Nucleus accumbens (tissue), 56 donors: ENCODE measurements around the gene DPH7.
"Not testable (repeated sequence)": the region's sequence is repeated elsewhere in the genome, so short reads cannot be mapped to it uniquely, and the experiment has no call there.

Experiments
- DNase-seq, 56 donors: peaks; one replicate each; lab custom pipeline; 2025; lab: John Stamatoyannopoulos, UW

DPH7 gene

DNA sequence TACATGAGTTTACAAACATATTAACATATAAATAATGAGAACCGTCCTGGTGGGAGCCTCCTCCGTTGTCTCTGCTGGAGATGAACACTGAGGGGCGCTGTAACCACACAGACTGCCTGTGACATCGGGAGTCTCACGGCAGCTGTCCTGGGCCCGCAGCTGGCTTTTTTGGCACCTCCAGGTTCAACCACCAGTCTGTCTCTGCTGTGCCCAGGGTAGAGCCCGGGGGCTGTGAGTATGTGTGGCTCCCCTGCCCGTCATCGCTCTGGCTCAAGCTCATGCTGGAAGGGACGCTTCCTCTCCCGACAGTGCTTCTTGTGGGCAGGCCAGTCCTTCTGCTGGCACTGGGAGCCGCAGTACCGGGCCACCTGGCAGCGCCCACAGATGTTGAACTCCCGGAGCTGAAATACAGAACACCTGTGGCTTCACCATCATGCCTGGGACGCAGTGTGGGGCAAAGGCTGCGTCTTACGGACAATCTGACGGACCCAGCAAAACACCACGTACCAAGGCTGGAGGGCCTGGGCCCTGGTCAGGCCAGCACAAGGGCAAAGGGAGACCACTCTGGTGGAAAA is 3.6 kb upstream of the DPH7 start:
- DNase-seq, result no peak

DNA sequence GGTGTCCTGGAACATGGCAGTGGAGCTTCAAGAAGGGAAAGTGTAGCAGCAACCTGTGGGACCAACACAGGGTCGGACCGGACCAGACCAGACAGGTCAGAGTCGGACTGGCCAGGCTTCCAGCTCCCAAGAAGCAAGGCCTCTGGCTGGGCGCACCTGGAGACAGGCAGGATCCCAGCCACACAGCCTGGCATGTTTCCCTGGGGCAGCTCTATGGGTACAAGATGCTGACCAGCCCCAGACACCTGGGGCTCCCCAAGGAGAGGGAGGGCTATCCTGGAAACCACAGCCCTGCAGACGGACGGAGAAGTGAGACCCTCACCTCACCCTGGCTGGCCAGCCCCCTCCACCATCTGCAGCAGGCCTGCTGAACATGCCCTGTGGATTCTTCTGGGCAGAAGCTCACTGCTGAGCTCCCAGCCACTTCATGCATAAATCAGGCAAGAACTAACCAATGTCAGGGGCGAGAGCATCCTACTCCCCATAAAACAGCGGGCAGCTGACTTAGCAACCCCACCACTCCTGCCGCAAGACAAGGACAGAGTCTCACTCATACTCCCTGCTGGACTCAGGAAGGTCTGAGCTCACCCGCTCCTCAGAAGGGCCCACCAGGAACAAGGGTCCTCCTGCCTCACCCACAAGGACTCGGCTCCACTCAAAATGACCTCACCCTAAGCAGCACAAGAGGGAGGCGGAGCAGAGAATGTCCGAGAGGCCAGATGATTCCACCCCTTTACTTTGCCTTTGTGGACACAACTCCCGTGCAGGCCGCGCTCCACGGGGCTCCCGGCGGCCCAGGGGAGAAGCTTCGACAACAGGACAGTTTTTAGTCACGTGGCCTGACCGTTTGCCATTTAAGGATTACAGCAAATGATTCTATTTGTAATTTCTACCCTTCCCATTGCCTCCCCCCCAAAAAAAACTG is 2.9 kb upstream of the DPH7 start:
- no peak for DNase-seq

DNA sequence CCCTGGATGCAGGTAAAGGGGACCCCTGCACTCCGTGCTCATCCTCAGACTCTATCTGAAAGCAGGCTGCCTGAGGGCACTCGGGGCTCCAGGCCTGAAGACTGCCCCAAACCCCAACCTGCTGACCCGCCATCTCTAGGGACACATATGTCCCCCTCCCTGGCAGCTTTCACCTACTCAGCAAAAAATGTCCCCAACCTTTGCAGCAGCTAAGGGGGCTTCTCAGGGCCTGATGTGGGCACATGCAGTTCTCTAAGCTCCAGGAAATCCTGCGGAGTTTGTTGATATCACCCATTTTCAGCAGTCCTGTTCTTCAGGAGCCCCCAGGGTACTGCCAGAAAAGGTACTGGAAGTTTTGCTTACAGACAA is 2.2 kb upstream of the DPH7 start:
- DNase-seq, result no peak

DNA sequence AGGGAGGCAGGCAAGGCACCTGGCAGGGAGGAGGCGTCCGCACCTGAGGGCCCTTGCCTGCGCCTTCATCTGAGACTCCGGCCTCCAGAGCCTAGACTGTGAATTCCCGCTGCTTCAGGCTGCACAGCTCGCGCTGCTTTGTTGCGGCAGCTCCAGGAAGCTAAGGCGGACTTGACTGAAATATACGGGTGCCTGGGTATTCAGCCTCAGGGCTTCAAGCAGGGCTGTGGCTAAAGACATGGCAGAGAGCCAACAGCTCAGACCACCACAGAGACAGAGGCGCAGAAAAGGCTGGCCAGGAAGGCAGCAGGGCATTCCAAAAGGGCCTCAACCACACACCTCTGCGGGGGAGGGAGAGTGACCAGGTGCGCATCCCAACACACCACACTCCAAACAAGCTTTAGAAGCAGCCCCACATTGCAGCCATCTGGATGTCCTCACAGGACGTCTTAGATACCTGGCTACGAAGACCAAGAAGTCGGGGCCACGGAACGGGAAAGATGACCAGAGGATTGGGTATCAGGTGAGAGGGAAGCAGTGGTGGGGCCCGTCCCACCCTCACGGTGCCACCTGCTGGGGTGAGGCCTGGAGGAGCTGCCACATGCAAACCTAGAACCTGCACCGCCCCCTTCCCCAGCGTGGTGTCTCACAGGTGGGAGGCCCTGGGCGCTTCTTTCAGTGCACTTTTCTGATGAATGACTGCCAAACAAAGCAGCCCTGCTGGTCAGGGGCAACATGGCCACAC is 1.7 kb upstream of the DPH7 start:
- DNase-seq, result no peak

DNA sequence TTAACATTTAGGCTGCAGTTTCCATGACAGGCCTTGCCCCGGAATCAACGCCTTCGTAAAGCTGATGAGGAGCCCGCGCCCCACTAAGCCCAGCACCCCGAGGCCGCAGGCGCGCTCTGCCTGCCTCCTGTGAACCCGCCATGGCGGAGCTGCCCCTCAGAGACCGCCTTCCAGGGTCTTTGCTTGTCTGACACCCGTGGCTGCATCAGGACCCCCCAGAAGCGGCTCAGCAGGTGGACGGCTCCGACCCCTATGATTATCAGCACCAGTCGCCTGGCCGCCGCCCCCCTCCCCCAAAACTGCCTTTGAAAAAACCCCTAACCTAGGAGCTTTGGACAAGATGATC is 507 bp upstream of the DPH7 start:
- DNase-seq, result peak in 1 of 56 donors; percentile 46

DNA sequence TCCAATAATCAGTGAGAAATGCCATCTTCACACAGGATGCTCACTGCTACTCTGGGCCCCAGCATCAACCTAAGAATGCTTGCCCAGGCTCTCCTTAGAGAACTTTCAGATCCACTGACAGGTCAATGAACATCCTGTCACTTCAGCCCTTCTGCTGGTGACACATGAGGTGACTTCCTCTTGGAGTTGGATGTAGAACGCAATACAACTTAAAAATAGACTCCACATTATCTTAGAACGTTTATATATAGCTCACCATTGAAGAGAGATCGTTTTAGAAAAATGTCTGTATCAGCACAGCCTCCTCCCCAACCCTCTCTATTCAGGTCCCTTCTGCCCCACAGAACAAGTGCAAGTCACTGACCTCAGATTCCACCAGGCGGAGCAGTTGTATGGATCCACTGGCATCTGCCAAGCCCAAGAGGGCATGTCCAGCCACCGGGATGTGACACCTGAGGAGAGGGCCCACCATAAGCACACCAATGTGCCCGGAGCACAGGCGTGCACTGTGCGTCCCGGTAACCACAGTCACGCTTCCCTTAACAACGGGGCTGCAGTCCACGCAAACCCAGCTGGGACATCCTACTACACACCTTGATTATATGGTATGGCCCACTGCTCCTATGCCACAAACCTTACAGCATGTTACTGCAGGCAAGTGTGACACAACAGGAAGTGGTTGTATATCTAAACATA is 2.9 kb downstream of the DPH7 start:
- no peak for DNase-seq

DNA sequence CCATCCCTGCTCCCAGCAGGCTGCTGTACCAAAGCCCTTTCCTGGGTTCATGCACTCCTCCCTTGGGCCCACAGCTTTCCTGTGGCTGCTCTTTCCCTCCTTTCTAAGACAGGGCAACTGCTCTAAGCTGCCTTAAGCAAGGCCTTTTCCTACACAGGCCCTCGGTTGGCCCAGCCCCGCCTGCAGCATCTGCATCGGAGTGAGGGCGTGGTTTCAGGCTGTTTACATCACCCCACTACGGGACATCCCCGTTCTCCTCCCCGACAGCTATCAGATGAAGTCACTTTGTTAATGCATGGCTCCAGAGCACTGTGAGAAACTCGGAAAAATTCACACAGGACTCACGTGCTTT is 3.4 kb downstream of the DPH7 start:
- DNase-seq, result peak in 10 of 56 donors; percentile 7 to 71 (median 30)

DNA sequence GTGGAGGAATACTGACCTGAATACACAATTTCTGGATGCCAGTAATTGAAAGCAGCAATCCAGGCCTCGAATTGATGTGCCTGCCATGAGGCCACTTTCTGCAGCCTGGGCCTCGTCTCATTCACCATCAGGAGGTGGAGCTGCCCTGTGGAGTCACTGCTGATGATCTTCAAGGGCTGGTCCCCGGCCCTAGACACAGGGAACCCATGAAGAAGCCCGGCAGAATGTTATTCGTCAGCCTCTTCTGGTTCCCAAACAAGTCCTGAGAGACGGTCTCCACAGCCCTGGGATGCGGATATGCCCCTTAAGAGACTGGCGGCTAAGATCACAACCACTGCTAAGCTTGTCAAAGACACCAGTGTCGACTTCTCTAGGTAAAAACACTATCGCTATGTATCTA is 4.5 kb downstream of the DPH7 start:
- no peak for DNase-seq

DNA sequence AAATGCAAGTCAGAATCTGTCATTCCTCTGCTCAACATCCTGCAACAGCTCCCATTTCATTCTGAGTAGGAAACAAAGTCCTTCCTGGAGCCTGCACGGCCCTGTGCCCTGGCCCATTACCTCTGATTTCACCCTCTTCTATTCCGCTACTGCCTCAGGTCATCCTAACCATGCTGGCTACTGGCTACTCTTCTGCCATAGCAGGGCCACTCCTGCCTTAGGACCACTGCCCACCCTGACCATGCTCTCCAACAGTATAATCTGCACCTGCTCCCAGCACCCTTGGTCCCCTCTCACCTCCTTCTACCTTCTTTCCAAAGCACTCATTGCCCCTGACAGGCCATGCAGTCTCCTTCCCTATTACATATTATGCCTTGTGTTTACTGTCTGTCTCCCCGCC is 8.2 kb downstream of the DPH7 start:
- no peak for DNase-seq

DNA sequence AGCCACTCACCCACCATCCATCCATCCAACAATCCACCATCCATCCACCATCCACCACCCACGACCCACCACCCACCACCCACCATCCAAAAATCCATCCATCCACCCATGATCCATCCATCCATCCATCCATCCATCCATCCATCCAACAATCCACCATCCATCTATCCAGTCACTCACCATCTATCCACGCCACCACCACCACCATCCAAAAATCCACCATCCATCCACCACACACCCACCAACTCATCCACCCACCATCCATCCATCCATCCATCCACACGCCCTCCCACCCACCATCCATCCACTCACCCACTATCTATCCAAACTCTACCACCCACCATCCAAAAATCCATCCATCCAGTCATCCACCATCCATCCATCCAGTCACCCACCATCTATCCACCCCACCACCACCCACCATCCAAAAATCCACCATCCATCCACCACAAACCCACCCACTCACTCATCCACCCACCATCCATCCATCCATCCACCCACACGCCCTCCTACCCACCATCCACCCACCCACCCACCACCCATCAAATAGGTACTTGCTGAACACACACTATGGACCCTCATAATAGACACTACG is 9.0 kb downstream of the DPH7 start:
- no peak for DNase-seq

DNA sequence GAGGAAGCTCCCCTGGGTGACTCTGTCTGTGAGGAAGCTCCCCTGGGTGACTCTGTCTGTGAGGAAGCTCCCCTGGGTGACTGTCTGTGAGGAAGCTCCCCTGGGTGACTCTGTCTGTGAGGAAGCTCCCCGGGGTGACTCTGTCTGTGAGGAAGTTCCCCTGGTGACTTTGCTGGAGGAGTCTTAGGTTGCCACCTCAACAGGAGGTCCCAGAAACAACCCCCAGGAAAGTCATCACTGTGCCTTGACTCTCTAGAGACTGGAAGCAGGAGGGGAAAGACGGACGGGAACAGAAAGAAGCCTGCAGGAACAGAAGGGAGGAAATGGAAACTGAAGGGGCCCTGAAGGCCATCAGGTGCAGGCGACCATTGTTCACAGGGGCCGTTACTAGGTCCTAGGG is 10.3 kb downstream of the DPH7 start:
- DNase-seq, result not testable (repeated sequence)

DNA sequence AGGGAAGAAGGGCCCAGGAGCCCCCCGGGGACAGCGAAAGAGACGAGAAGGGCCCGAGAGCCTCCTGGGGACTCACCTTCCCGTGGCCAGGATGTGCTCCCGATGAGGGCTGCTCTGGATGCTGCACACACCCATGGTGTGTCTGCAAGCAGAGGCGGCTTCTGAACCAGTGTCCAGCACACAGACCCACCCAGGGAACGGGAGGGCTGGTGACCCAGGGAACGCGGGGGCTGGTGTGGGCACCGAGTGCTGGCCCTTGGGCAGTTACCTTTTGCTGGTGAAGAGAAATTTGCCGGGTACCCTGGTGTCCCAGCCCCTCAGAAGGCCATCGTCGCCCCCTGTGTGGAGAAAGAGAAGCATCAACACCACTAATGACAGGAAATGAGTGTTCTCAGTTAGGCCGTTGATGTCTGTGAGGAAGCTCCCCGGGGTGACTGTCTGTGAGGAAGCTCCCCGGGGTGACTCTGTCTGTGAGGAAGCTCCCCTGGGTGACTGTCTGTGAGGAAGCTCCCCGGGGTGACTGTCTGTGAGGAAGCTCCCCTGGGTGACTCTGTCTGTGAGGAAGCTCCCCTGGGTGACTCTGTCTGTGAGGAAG is 13.8 kb downstream of the DPH7 start:
- no peak for DNase-seq

DNA sequence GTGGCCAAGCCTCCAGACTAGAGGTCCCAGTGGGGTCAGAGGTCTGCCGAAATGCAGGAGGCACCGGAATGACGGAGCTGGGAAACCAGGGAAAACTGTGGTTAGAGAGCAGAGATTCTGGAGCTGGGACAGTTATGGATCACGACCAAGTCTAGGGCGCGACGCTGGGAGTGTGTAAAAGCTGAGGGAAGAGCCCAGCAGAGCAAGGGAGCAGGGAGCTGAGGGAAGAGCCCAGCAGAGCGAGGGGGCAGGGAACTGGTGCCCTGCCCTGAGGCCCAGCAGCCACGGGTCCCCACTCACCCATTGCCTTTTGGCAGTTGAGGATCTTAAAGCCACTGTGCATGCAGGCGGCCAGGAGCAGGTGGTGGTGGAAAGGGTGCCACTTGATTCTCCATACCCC is 14.6 kb downstream of the DPH7 start:
- no peak for DNase-seq

DNA sequence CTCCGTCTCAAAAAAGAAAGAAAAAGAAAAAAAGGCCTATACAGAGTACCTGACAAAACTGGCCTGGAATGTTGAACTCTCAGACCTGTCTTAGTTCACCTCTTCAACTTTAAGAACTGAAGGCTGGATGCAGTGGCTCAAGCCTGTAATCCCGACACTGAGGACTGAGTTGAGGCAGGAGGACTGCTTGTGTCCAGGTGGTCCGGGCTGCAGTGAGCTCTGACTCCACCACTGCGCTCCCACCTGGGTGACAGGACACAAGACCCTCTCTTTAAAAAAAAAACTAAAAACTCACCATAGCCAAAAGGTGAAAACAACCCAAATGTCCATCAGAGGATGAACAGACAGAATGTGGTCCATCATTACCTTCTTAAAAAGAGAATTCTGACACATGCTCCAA is 20.6 kb downstream of the DPH7 start:
- DNase-seq, result no peak

DNA sequence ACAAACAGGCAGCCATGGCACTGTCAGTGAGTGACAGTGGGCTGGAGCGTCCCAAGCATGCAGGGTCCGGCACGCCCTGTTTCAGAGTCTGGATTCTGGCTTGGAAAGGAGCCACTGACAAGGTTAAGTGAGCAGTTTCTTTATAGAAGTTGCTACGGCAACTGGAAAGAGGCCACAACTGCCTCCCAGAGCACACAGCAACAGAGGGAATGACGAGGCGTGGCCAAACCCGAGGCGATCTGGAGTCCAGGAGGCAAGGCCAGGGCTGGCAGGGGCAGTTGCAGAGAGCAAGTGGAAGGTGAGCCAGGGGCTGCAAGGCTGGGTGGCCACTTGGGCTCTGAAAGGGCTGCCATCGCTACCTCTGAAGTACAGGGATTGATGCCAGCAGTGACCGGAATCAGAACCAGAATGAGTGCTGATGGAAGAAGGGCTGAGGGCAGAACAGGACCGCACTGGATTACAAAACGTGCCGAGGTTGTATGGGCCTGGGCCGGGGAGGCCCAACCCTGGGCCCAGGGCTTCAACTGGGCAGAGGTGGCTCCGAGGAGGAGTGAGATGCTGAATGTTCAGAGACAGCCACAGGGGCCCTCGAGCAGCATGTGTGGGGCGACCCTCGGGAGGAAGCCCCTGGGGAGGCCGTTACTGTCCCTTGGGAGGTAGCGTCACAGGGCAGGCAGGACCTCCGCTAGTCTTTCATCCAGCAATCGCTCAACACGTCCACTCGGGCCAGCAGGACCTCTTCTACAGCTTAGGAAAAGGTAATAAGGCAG is 22.5 kb downstream of the DPH7 start:
- DNase-seq, result no peak

DNA sequence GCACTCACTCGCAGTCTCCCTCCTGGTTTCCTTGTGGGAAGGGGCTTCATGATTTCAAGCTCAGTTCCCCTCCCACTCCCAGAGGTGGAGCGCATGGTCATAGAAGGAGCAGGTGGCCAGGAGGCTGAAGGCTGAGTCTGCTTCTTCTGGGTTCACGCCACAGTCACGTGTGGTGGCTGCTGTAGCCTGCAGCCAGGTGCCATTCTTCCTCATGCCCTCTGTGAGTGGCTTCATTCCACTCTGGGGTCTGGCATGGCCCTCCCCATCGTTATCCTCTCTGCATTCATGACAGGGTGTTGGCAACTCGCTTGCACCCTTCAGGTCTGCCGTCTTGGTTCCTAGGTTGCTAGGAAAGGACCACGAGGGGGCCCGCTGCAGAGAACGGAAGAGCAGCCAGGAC is 23.5 kb downstream of the DPH7 start:
- no peak for DNase-seq

DNA sequence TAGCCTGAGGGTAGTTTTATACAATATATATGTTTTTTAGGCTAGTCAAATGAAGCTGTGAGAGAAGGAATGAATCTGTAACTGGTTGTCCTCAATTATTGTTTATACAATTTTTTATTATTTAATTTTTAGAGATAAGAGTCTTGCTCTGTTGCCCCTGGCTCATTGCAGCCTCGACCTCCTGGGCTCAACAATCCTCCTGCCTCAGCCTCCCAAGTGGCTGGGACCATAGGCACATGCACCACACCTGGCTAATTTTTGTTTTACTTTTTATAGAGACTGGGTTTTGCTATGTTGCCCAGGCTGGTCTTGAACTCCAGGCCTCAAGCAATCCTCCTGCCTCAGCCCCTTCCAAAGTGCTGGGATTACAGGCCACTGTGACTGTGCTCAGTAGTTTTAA is 24.4 kb downstream of the DPH7 start:
- no peak for DNase-seq

DNA sequence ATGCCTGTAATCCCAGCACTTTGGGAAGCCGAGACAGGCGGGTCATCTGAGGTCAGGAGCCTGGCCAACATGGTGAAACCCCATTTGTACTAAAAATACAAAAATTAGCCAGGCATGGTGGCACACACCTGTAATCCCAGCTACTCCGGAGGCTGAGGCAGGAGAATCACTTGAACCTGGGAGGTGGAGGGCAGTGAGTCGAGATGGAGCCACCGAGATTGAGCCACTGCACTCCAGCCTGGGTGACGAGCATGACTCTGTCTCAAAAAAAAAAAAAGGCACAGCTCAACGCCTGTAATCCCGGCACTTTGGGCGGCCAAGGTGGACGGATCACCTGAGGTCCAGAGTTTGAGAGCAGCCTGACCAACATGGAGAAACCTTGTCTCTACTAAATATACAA is 25.1 kb downstream of the DPH7 start:
- DNase-seq, result not testable (repeated sequence)

DNA sequence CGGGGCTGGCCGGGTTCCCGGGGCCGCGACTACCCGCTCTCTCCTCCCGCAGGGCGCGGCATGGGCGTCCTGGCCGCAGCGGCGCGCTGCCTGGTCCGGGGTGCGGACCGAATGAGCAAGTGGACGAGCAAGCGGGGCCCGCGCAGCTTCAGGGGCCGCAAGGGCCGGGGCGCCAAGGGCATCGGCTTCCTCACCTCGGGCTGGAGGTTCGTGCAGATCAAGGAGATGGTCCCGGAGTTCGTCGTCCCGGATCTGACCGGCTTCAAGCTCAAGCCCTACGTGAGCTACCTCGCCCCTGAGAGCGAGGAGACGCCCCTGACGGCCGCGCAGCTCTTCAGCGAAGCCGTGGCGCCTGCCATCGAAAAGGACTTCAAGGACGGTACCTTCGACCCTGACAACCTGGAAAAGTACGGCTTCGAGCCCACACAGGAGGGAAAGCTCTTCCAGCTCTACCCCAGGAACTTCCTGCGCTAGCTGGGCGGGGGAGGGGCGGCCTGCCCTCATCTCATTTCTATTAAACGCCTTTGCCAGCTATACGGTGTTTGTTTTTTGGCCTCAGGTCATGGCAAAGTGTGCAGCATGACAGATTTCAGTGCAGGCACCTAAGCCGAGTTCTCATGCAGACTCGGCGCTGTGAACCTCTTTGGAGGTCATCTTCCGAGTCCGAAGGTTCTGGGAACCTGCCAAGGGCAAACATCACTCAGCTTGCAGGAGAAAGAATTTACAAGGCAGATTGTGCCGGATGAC is 26.5 kb downstream of the DPH7 start:
- DNase-seq, result peak in 3 of 56 donors; percentile 57 to 63 (median 62)
